HepG2 (cell line): ENCODE results near the gene STUM. TPM values are rescaled to one million over a fixed set of nuclear protein-coding genes. Genes with fewer than 3 reads are reported as not detected.

Experiments used
- ATAC-seq: fragments of 200-7000 bp; cut with Tn5 transposase; 3 replicates; pipeline ENCODE4 v1.9.1; 2020; ENCODE audit warnings: mild to moderate bottlenecking, moderate library complexity
- BruUV-seq: library from RNA; stranded (reverse); fragments of 400-500 nt; replicated peaks from 2 replicates; lab custom pipeline; 2021; lab: Mats Ljungman, UMichigan
- CTCF ChIA-PET: fragments of 300-600 bp; formaldehyde crosslinking; extraction: SDS; loops from one replicate; lab custom pipeline; 2021; ENCODE audit warnings: low total read pairs, inconsistent platforms, low intra/inter-chr PET ratio; lab: Yijun Ruan, JAX
- POLR2A ChIA-PET: fragments of 350-600 bp; sonication (Branson Sonifier 250); formaldehyde crosslinking; loops from one replicate; lab custom pipeline; 2020; ENCODE audit warnings: antibody characterized with exemption, inconsistent platforms; lab: Yijun Ruan, JAX
- DNase-seq: peaks from one replicate; pipeline ENCODE4 v3.0.0-alpha.2; 2015; ENCODE audit warnings: low spot score
- FAIRE-seq: peaks from 3 replicates; lab custom pipeline; 2011; peaks lifted over from hg19 to GRCh38; lab: Jason Lieb, UNC
- H2AFZ ChIP-seq: one replicate; pipeline ENCODE4 v1.6.1; 2011; ENCODE audit warnings: low read length, inconsistent platforms
- H3K27ac ChIP-seq: fragments of 300-600 bp; 3 replicates; pipeline ENCODE4 v1.8.0; 2011; ENCODE audit warnings: mixed run types, mild to moderate bottlenecking, mixed read lengths, low read length, inconsistent platforms; ENCODE audit not compliant: insufficient read depth; ENCODE audit errors: extremely low read length
- H3K27me3 ChIP-seq, 2 experiments: fragments of 200-600 bp in 1 of 2; 2 replicates in 1 of 2; 3 replicates in 1 of 2; pipeline versions ENCODE4 v1.6.0 to v1.8.0; 2011; ENCODE audit warnings: low read length in 2 of 2, mild to moderate bottlenecking in 2 of 2, moderate library complexity in 2 of 2, inconsistent platforms in 1 of 2; ENCODE audit not compliant: insufficient read depth in 2 of 2, control insufficient read depth in 1 of 2
- H3K36me3 ChIP-seq, 2 experiments: fragments of 200-600 bp in 1 of 2; replicated peaks in 1 of 2; 2 replicates in 1 of 2; 3 replicates in 1 of 2; pipeline versions ENCODE4 v1.5.1 to v1.8.0; 2011; ENCODE audit warnings: low read length in 2 of 2, inconsistent platforms in 1 of 2; ENCODE audit not compliant: insufficient read depth in 2 of 2, control insufficient read depth in 1 of 2
- H3K4me1 ChIP-seq: 2 replicates; pipeline ENCODE4 v1.5.1; 2012; ENCODE audit warnings: low read length, inconsistent platforms; ENCODE audit not compliant: insufficient read depth
- H3K4me2 ChIP-seq: 2 replicates; pipeline ENCODE4 v1.6.0; 2011; ENCODE audit warnings: low read depth, low read length, inconsistent platforms
- H3K4me3 ChIP-seq, 3 experiments: fragments of 200-600 bp in 1 of 3; sonication (generic), shearing (Covaris generic) in 1 of 3; replicated peaks in 1 of 3; 2 replicates each; pipeline ENCODE4 v1.5.1; 2011 to 2016; ENCODE audit warnings: low read length in 3 of 3, inconsistent platforms in 2 of 3, low read depth in 2 of 3, mild to moderate bottlenecking in 2 of 3, control low read depth in 1 of 3, mixed read lengths in 1 of 3; ENCODE audit not compliant: insufficient read depth in 1 of 3
- H3K79me2 ChIP-seq: one replicate; pipeline ENCODE4 v1.6.1; 2011; ENCODE audit warnings: low read length, inconsistent platforms; ENCODE audit not compliant: insufficient read depth
- H3K9ac ChIP-seq: 2 replicates; pipeline ENCODE4 v1.6.0; 2011; ENCODE audit warnings: mild to moderate bottlenecking, low read depth, low read length, inconsistent platforms; ENCODE audit not compliant: insufficient read depth
- H3K9me3 ChIP-seq: 2 replicates; pipeline ENCODE4 v1.5.1; 2012; ENCODE audit warnings: mild to moderate bottlenecking, low read length
- H4K20me1 ChIP-seq: 2 replicates; pipeline ENCODE4 v1.6.0; 2011; ENCODE audit warnings: inconsistent platforms, mild to moderate bottlenecking, low read length, moderate library complexity; ENCODE audit not compliant: insufficient read depth
- ATF6 ChIP-seq: sonication (generic); formaldehyde crosslinking; conservative IDR thresholded peaks from 2 replicates; pipeline ENCODE4 v1.4.0; 2020; ENCODE audit warnings: missing genetic modification reagents
- CTCF ChIP-seq: sonication (generic); formaldehyde crosslinking; IDR thresholded peaks from 2 replicates; pipeline ENCODE4 v1.5.0; 2020; ENCODE audit warnings: mild to moderate bottlenecking, missing genetic modification reagents, moderate library complexity
- FOXP4 ChIP-seq: sonication (generic); formaldehyde crosslinking; IDR thresholded peaks from 2 replicates; pipeline ENCODE4 v1.4.0; 2020; ENCODE audit warnings: missing genetic modification reagents
- PAF1 ChIP-seq: IDR thresholded peaks from 2 replicates; pipeline ENCODE4 v1.6.1; 2016; ENCODE audit warnings: missing genetic modification reagents, missing compliant biosample characterization
- RAD21 ChIP-seq: fragments of 450-650 bp; formaldehyde crosslinking; IDR thresholded peaks from 2 replicates; pipeline ENCODE4 v1.5.0; 2020; ENCODE audit warnings: mild to moderate bottlenecking
- RORA ChIP-seq: sonication (generic); formaldehyde crosslinking; IDR thresholded peaks from 2 replicates; pipeline ENCODE4 v1.5.0; 2020; ENCODE audit warnings: mild to moderate bottlenecking, missing genetic modification reagents, moderate library complexity
- SMC3 ChIP-seq: IDR thresholded peaks from 2 replicates; pipeline ENCODE4 v1.6.1; 2011; ENCODE audit warnings: low read length, improper control_type of control experiment
- STAG1 ChIP-seq: sonication (generic); formaldehyde crosslinking; IDR thresholded peaks from 2 replicates; pipeline ENCODE4 v1.4.0; 2020; ENCODE audit warnings: missing genetic modification reagents
- XRCC5 ChIP-seq: fragments of 200-400 bp; formaldehyde crosslinking; optimal IDR thresholded peaks from 2 replicates; pipeline ENCODE3; 2017; ENCODE audit warnings: mild to moderate bottlenecking, low read length
- ZBTB25 ChIP-seq: IDR thresholded peaks from 2 replicates; pipeline ENCODE4 v1.6.1; 2018; ENCODE audit warnings: missing genetic modification reagents
- ZBTB34 ChIP-seq: sonication (generic); formaldehyde crosslinking; IDR thresholded peaks from 2 replicates; pipeline ENCODE4 v1.8.0; 2022; ENCODE audit warnings: mild to moderate bottlenecking, missing genetic modification reagents
- ZFAT ChIP-seq: sonication (generic); formaldehyde crosslinking; conservative IDR thresholded peaks from 2 replicates; pipeline ENCODE4 v1.8.1; 2023; ENCODE audit warnings: missing genetic modification reagents, inconsistent platforms
- ZNF383 ChIP-seq: sonication (generic); formaldehyde crosslinking; IDR thresholded peaks from 2 replicates; pipeline ENCODE4 v1.4.0; 2020; ENCODE audit warnings: missing genetic modification reagents, mild to moderate bottlenecking, borderline replicate concordance
- ZNF891 ChIP-seq: sonication (generic); formaldehyde crosslinking; IDR thresholded peaks from 2 replicates; pipeline ENCODE4 v1.5.0; 2020; ENCODE audit warnings: mild to moderate bottlenecking, missing genetic modification reagents
- WGBS: methylation state at CpG from one replicate; pipeline ENCODE4 v1.1.6; 2017; ENCODE audit warnings: low lambda C conversion rate; 5-methylcytosine and 5-hydroxymethylcytosine counted together
- in situ Hi-C: cut with HindIII; loops from 2 replicates; pipeline ENCODE4 v1.10.0; 2017; ENCODE audit warnings: low pct_unique_long_range_greater_than_20kb; ENCODE audit not compliant: extremely low pct_ligation_motif_present
- intact Hi-C: fragments of 100-400 bp; cut with micrococcal nuclease; formaldehyde crosslinking; loops from one replicate; pipeline ENCODE4 v1.10.0; 2022; ENCODE audit not compliant: unreplicated experiment
- polyA plus RNA-seq, 8 experiments: library from polyadenylated mRNA; depleted of rRNA in 3 of 8; stranded (reverse) in 7 of 8; unstranded in 1 of 8; fragments of >200 nt; fragmentation: Illumina TruSeq in 4 of 8; extraction: Trizol in 4 of 8; gene quantifications; 2 replicates each; pipeline versions ENCODE4 v1.2.1 to v1.2.3, GENCODE V29; 2011 to 2016; ENCODE audit warnings: low read depth in 4 of 8, missing spikeins in 1 of 8, mixed read lengths in 1 of 8; ENCODE audit not compliant: insufficient read depth in 1 of 8
- total RNA-seq, 5 experiments: library from RNA; depleted of rRNA; stranded (reverse); fragments of >200 nt; fragmentation: Illumina TruSeq; extraction: Trizol; gene quantifications; 2 replicates each; pipeline ENCODE4 v1.2.3, GENCODE V29; 2016; ENCODE audit warnings: low read depth in 1 of 5

STUM gene
- total and polyA plus RNA-seq, 2 of the 13 experiments (the other 11 are each of a cell fraction or from before 2014, with no cell fraction given): not detected

- Histone ChIP-seq H3K27me3 (peaks cover 2 to 20% of the 10 kb centered on the region in 2 experiments; a peak in 3 of 5 replicates), H2AFZ (no peak overlapping the region), H3K9me3 (no peaks in the 10 kb centered on the region), H3K4me3 (no peak overlapping the region), H3K4me1 (no peaks in the 10 kb centered on the region), H3K4me2 (no peak overlapping the region), H3K27ac (no peak overlapping the region), H4K20me1 (no peaks in the 10 kb centered on the region), H3K9ac (no peak overlapping the region), H3K79me2 (no peaks in the 10 kb centered on the region), H3K36me3 (no peaks in the 10 kb centered on the region)
- POLR2A ChIA-PET: no interaction called here
- in situ Hi-C loops (loop anchor here (10.0 kb wide), 1 partner anchor 184 kb away; no protein-coding TSS in a partner anchor), intact Hi-C loops (loop anchor here (2.0 to 10.0 kb wide), 2 partner anchors 62 to 184 kb away; no protein-coding TSS in a partner anchor)
- peak; percentile 87 for ATAC-seq
- FAIRE-seq: peak; percentile 53
- TF ChIP-seq RAD21 (CRISPR knock-in tag) (peak; percentile 48; the same call in 1 of the 2 replicates), ZNF383 (no peak), SMC3 (peak; percentile 36; the same call in 1 of the 2 replicates), CTCF (CRISPR knock-in tag) (peak; percentile 80), RORA (no peak), XRCC5 (peak; percentile 56), ZFAT (CRISPR knock-in tag) (no peak), ZBTB34 (CRISPR knock-in tag) (no peak), ATF6 (CRISPR knock-in tag) (no peak), PAF1 (CRISPR knock-in tag) (no peak), STAG1 (CRISPR knock-in tag) (peak; percentile 65), FOXP4 (CRISPR knock-in tag) (no peak), ZBTB25 (no peak), ZNF891 (CRISPR knock-in tag) (no peak)
- CTCF ChIA-PET: interaction anchor here (0.7 to 1.5 kb wide), 2 partner anchors 61 to 184 kb away, joined by 6 to 7 read pairs; no protein-coding TSS in a partner anchor
- peak; percentile 54 for DNase-seq
- WGBS: 49% methylated on average over 12 of the region's 18 CpGs
- no TSS peak for BruUV-seq
Observed at GRCh38 chr1:226608699-226609505, 60.3 kb downstream of the STUM start.
